ENCODE data around the gene PMEL. TPM values are rescaled to one million over a fixed set of nuclear protein-coding genes. Genes with fewer than 3 reads are reported as not detected.

Gene PMEL
- total RNA-seq, 1 experiment from 2014 or later = 10,765 TPM

- peak; percentile 93 for DNase-seq (ENCODE audit: low read depth, low spot score)
- in situ Hi-C loops (cut with HindIII; ENCODE audit: low pct_unique_long_range_greater_than_20kb, low sequenced_read_pairs) = no loop called here
Measured at GRCh38 chr12:55965240-55965639, 602 bp downstream of the PMEL start.

GRCh38 chr12:55963760-55964159 is 2.1 kb downstream of the PMEL start:
- DNase-seq (ENCODE audit: low read depth, low spot score) = peak; percentile 63
- in situ Hi-C loops (cut with HindIII; ENCODE audit: low pct_unique_long_range_greater_than_20kb, low sequenced_read_pairs) = no loop called here

- DNase-seq (ENCODE audit: low read depth, low spot score) = no peak
- in situ Hi-C loops (cut with HindIII; ENCODE audit: low pct_unique_long_range_greater_than_20kb, low sequenced_read_pairs) = no loop called here
Measured at GRCh38 chr12:55957106-55957859, 8.6 kb downstream of the PMEL start.

- DNase-seq (ENCODE audit: low read depth, low spot score) = peak; percentile 44
Measured at GRCh38 chr12:55955800-55956508, 9.9 kb downstream of the PMEL start.

GRCh38 chr12:55955344-55955743 is 10.5 kb downstream of the PMEL start:
- DNase-seq (ENCODE audit: low read depth, low spot score) = no peak
- in situ Hi-C loops (cut with HindIII; ENCODE audit: low pct_unique_long_range_greater_than_20kb, low sequenced_read_pairs) = no loop called here

More at GRCh38 chr12:55955800-55956508, 9.9 kb downstream of the PMEL start:
- in situ Hi-C loops (cut with HindIII; ENCODE audit: low pct_unique_long_range_greater_than_20kb, low sequenced_read_pairs) = no loop called here

- in situ Hi-C loops (cut with HindIII; ENCODE audit: low pct_unique_long_range_greater_than_20kb, low sequenced_read_pairs) = no loop called here
- no peak for DNase-seq (ENCODE audit: low read depth, low spot score)
Measured at GRCh38 chr12:55946553-55946952, 19.3 kb downstream of the PMEL start.

- DNase-seq (ENCODE audit: low read depth, low spot score) = no peak
- in situ Hi-C loops (cut with HindIII; ENCODE audit: low pct_unique_long_range_greater_than_20kb, low sequenced_read_pairs) = no loop called here
Measured at GRCh38 chr12:55942577-55943136, 23.2 kb downstream of the PMEL start.

GRCh38 chr12:55942055-55942454 is 23.8 kb downstream of the PMEL start:
- in situ Hi-C loops (cut with HindIII; ENCODE audit: low pct_unique_long_range_greater_than_20kb, low sequenced_read_pairs) = no loop called here
- DNase-seq (ENCODE audit: low read depth, low spot score) = no peak

- peak; percentile 89 for DNase-seq (ENCODE audit: low read depth, low spot score)
- in situ Hi-C loops (cut with HindIII; ENCODE audit: low pct_unique_long_range_greater_than_20kb, low sequenced_read_pairs) = no loop called here
Measured at GRCh38 chr12:55940065-55940732, 25.6 kb downstream of the PMEL start.

GRCh38 chr12:55938826-55939501 is 26.9 kb downstream of the PMEL start:
- in situ Hi-C loops (cut with HindIII; ENCODE audit: low pct_unique_long_range_greater_than_20kb, low sequenced_read_pairs) = no loop called here
- DNase-seq (ENCODE audit: low read depth, low spot score) = no peak

GRCh38 chr12:55937981-55938380 is 27.9 kb downstream of the PMEL start:
- in situ Hi-C loops (cut with HindIII; ENCODE audit: low pct_unique_long_range_greater_than_20kb, low sequenced_read_pairs) = no loop called here

GRCh38 chr12:55935738-55936151 is 30.1 kb downstream of the PMEL start:
- DNase-seq (ENCODE audit: low read depth, low spot score) = no peak
- in situ Hi-C loops (cut with HindIII; ENCODE audit: low pct_unique_long_range_greater_than_20kb, low sequenced_read_pairs) = no loop called here

More at GRCh38 chr12:55937981-55938380, 27.9 kb downstream of the PMEL start:
- no peak for DNase-seq (ENCODE audit: low read depth, low spot score)

- in situ Hi-C loops (cut with HindIII; ENCODE audit: low pct_unique_long_range_greater_than_20kb, low sequenced_read_pairs) = no loop called here
- DNase-seq (ENCODE audit: low read depth, low spot score) = no peak
Measured at GRCh38 chr12:55934773-55935172, 31.1 kb downstream of the PMEL start.

- in situ Hi-C loops (cut with HindIII; ENCODE audit: low pct_unique_long_range_greater_than_20kb, low sequenced_read_pairs) = no loop called here
Measured at GRCh38 chr12:55933799-55934742, 31.8 kb downstream of the PMEL start.

GRCh38 chr12:55933169-55933798 is 32.6 kb downstream of the PMEL start:
- in situ Hi-C loops (cut with HindIII; ENCODE audit: low pct_unique_long_range_greater_than_20kb, low sequenced_read_pairs) = no loop called here
- no peak for DNase-seq (ENCODE audit: low read depth, low spot score)

More at GRCh38 chr12:55933799-55934742, 31.8 kb downstream of the PMEL start:
- no peak for DNase-seq (ENCODE audit: low read depth, low spot score)

- no peak for DNase-seq (ENCODE audit: low read depth, low spot score)
- in situ Hi-C loops (cut with HindIII; ENCODE audit: low pct_unique_long_range_greater_than_20kb, low sequenced_read_pairs) = no loop called here
Measured at GRCh38 chr12:55932551-55932910, 33.3 kb downstream of the PMEL start.

Measured in SK-MEL-5 (cell line).